ENCODE results near the gene GREM1.

GRCh38 chr15:32688151-32688639 is 29.6 kb upstream of the GREM1 start:
- TF ChIP-seq POLR2AphosphoS5 (IDR thresholded peaks at IDR 0.05; ENCODE audit: low read depth, low read length) (no peak), CTCF (IDR thresholded peaks at IDR 0.05 in 2 of 3, conservative IDR thresholded peaks at IDR 0.05 in 1 of 3; ENCODE audit: borderline replicate concordance in 1 of 3, insufficient read depth in 1 of 3, low read depth in 2 of 3, low read length in 2 of 3) (no peak), POLR2A (IDR thresholded peaks at IDR 0.05; ENCODE audit: borderline replicate concordance, extremely low read depth, insufficient read depth, insufficient read length) (no peak), CEBPB (IDR thresholded peaks at IDR 0.05; ENCODE audit: low read depth) (no peak), SIN3A (IDR thresholded peaks at IDR 0.05; ENCODE audit: low read depth) (no peak), EZH2 (IDR thresholded peaks at IDR 0.05) (no peak), FOSL1 (IDR thresholded peaks at IDR 0.05; ENCODE audit: low read depth) (no peak), ZFX (IDR thresholded peaks at IDR 0.05) (no peak), EZH2phosphoT487 (IDR thresholded peaks at IDR 0.05; ENCODE audit: borderline replicate concordance) (no peak), ATF3 (IDR thresholded peaks at IDR 0.05) (no peak), ZNF274 (IDR thresholded peaks at IDR 0.05; ENCODE audit: low read depth, low read length) (no peak), JUND (IDR thresholded peaks at IDR 0.05) (no peak)

Measured in HCT116 (cell line).